ENCODE data around the gene TBCE. TPM values are rescaled to one million over a fixed set of nuclear protein-coding genes. Genes with fewer than 3 reads are reported as not detected.
"Not testable (repeated sequence)": the region's sequence is repeated elsewhere in the genome, so short reads cannot be mapped to it uniquely, and the experiment has no call there.

The TBCE gene
- total RNA-seq, 1 donor = 22.8 TPM

- H4K20me1 ChIP-seq (ENCODE audit: insufficient read depth, low read length) = no peaks in the 10 kb centered on the region
- peaks cover 6% of the 10 kb centered on the region for H3K4me1 ChIP-seq (ENCODE audit: insufficient read depth, low read length)
- H2AFZ ChIP-seq (ENCODE audit: low read length) = no peak overlapping the region
- H3K4me3 ChIP-seq (ENCODE audit: insufficient read depth, low read length) = no peak overlapping the region
- no peaks in the 10 kb centered on the region for H3K27me3 ChIP-seq (ENCODE audit: insufficient read depth, low read length)
- H3K79me2 ChIP-seq (ENCODE audit: insufficient read depth, low read length) = no peaks in the 10 kb centered on the region
- no peaks in the 10 kb centered on the region for H3K9me3 ChIP-seq (ENCODE audit: low read depth, low read length)
- peaks cover 7% of the 10 kb centered on the region for H3K36me3 ChIP-seq (ENCODE audit: insufficient read depth, low read length)
- no peak for DNase-seq (ENCODE audit: insufficient read length, low spot score, missing footprints)
- H3K27ac ChIP-seq (ENCODE audit: low read depth, low read length) = no peak overlapping the region
- H3K4me2 ChIP-seq (ENCODE audit: insufficient read depth, low read length) = no peak overlapping the region
- TF ChIP-seq, protein P1, sequence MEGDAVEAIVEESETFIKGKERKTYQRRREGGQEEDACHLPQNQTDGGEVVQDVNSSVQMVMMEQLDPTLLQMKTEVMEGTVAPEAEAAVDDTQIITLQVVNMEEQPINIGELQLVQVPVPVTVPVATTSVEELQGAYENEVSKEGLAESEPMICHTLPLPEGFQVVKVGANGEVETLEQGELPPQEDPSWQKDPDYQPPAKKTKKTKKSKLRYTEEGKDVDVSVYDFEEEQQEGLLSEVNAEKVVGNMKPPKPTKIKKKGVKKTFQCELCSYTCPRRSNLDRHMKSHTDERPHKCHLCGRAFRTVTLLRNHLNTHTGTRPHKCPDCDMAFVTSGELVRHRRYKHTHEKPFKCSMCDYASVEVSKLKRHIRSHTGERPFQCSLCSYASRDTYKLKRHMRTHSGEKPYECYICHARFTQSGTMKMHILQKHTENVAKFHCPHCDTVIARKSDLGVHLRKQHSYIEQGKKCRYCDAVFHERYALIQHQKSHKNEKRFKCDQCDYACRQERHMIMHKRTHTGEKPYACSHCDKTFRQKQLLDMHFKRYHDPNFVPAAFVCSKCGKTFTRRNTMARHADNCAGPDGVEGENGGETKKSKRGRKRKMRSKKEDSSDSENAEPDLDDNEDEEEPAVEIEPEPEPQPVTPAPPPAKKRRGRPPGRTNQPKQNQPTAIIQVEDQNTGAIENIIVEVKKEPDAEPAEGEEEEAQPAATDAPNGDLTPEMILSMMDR (IDR thresholded peaks at IDR 0.05; ENCODE audit: extremely low read depth, low read depth, low read length) = no peak
These were observed 100.8 kb downstream of the TBCE start for GRCh38 chr1:235468004-235468403.

DNA sequence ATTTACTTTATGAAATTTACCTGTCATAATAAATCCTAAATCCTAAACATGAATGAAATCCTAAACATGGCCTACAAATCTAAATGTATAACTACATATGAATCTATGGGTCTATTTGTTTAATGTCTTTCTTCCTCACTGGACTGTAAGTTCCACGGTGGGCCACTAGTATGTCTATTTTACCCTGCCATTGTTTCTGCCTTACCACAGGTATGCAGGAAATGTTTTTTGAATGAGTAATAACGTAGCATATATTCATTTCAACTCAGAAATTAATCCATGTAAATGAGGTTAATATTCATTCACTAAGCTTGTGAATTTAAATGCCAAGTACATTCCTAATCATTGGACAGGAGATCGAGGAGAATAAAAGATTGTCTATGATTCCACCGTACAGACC is 101.7 kb downstream of the TBCE start:
- H3K4me1 ChIP-seq (ENCODE audit: insufficient read depth, low read length) = peaks cover 6% of the 10 kb centered on the region
- DNase-seq (ENCODE audit: insufficient read length, low spot score, missing footprints) = no peak
- H3K4me2 ChIP-seq (ENCODE audit: insufficient read depth, low read length) = no peak overlapping the region
- H3K79me2 ChIP-seq (ENCODE audit: insufficient read depth, low read length) = no peaks in the 10 kb centered on the region
- H3K27me3 ChIP-seq (ENCODE audit: insufficient read depth, low read length) = no peaks in the 10 kb centered on the region
- H4K20me1 ChIP-seq (ENCODE audit: insufficient read depth, low read length) = no peaks in the 10 kb centered on the region
- peak overlapping the region; percentile 22 for H3K27ac ChIP-seq (ENCODE audit: low read depth, low read length)
- H3K4me3 ChIP-seq (ENCODE audit: insufficient read depth, low read length) = no peak overlapping the region
- H2AFZ ChIP-seq (ENCODE audit: low read length) = no peak overlapping the region
- H3K9me3 ChIP-seq (ENCODE audit: low read depth, low read length) = no peaks in the 10 kb centered on the region
- TF ChIP-seq, protein P1 (IDR thresholded peaks at IDR 0.05; ENCODE audit: extremely low read depth, low read depth, low read length) = peak; percentile 12
- peaks cover 9% of the 10 kb centered on the region for H3K36me3 ChIP-seq (ENCODE audit: insufficient read depth, low read length)

- not testable (repeated sequence) for H4K20me1 ChIP-seq (ENCODE audit: insufficient read depth, low read length); H3K4me1 ChIP-seq (ENCODE audit: insufficient read depth, low read length); H2AFZ ChIP-seq (ENCODE audit: low read length); H3K79me2 ChIP-seq (ENCODE audit: insufficient read depth, low read length); H3K36me3 ChIP-seq (ENCODE audit: insufficient read depth, low read length); H3K27ac ChIP-seq (ENCODE audit: low read depth, low read length); H3K9me3 ChIP-seq (ENCODE audit: low read depth, low read length); H3K4me3 ChIP-seq (ENCODE audit: insufficient read depth, low read length); H3K27me3 ChIP-seq (ENCODE audit: insufficient read depth, low read length); DNase-seq (ENCODE audit: insufficient read length, low spot score, missing footprints); H3K4me2 ChIP-seq (ENCODE audit: insufficient read depth, low read length)
These were observed 102.7 kb downstream of the TBCE start for GRCh38 chr1:235469897-235470296.

GRCh38 chr1:235470741-235471439 is 103.7 kb downstream of the TBCE start:
- Histone ChIP-seq H3K27ac (ENCODE audit: low read depth, low read length) (no peak overlapping the region), H3K4me3 (ENCODE audit: insufficient read depth, low read length) (no peak overlapping the region), H3K4me1 (ENCODE audit: insufficient read depth, low read length) (peaks cover 6% of the 10 kb centered on the region), H3K9me3 (ENCODE audit: low read depth, low read length) (no peaks in the 10 kb centered on the region), H3K79me2 (ENCODE audit: insufficient read depth, low read length) (no peaks in the 10 kb centered on the region), H3K36me3 (ENCODE audit: insufficient read depth, low read length) (peaks cover 6% of the 10 kb centered on the region), H3K4me2 (ENCODE audit: insufficient read depth, low read length) (no peak overlapping the region), H3K27me3 (ENCODE audit: insufficient read depth, low read length) (no peaks in the 10 kb centered on the region), H2AFZ (ENCODE audit: low read length) (no peak overlapping the region), H4K20me1 (ENCODE audit: insufficient read depth, low read length) (no peaks in the 10 kb centered on the region)
- no peak for DNase-seq (ENCODE audit: insufficient read length, low spot score, missing footprints)
- TF ChIP-seq, protein P1 (IDR thresholded peaks at IDR 0.05; ENCODE audit: extremely low read depth, low read depth, low read length) = no peak

All from osteoblast (primary cell).